Measurements from ENCODE around the gene PRICKLE3.

GRCh38 chrX:49214996-49215526 is 28.9 kb upstream of the PRICKLE3 start:
- no peak for TF ChIP-seq CTCF (IDR thresholded peaks at IDR 0.05; ENCODE audit: low read depth, low read length)
- no peak for TF ChIP-seq EZH2phosphoT487 (IDR thresholded peaks at IDR 0.05; ENCODE audit: low read depth)

All from OCI-LY3 (cell line).